BJ (cell line): ENCODE data around the gene NUDT22. TPM values are rescaled to one million over a fixed set of nuclear protein-coding genes. Genes with fewer than 3 reads are reported as not detected.

ENCODE experiments used
- CTCF ChIA-PET: fragments of 350-600 bp; formaldehyde crosslinking; extraction: SDS; loops from one replicate; lab custom pipeline; 2021; ENCODE audit warnings: antibody characterized with exemption, inconsistent platforms; lab: Yijun Ruan, JAX
- POLR2A ChIA-PET: fragments of 300-600 bp; sonication (Branson Sonifier 250); formaldehyde crosslinking; extraction: SDS; loops from one replicate; lab custom pipeline; 2021; ENCODE audit warnings: antibody characterized with exemption; lab: Charles Lee
- DNase-seq: peaks from one replicate; pipeline ENCODE4 v3.0.0-alpha.2; 2011; ENCODE audit warnings: low read depth
- H3K27me3 ChIP-seq: 2 replicates; pipeline ENCODE4 v1.6.0; 2011; ENCODE audit warnings: low read length; ENCODE audit not compliant: control insufficient read depth, insufficient read depth
- H3K36me3 ChIP-seq: 2 replicates; pipeline ENCODE4 v1.5.1; 2011; ENCODE audit warnings: low read length; ENCODE audit not compliant: control insufficient read depth, insufficient read depth
- H3K4me3 ChIP-seq: 2 replicates; pipeline ENCODE4 v1.5.1; 2011; ENCODE audit warnings: low read depth, mild to moderate bottlenecking, control low read depth, low read length
- polyA plus RNA-seq: library from polyadenylated mRNA; depleted of rRNA; stranded (reverse); fragments of >200 nt; gene quantifications from 2 replicates; pipeline ENCODE4 v1.2.3, GENCODE V29; 2011
- TF ChIP-seq, protein P1 (sequence below): IDR thresholded peaks from 2 replicates; pipeline ENCODE4 v1.5.1; 2011; ENCODE audit warnings: low read depth, mild to moderate bottlenecking, control low read depth, inconsistent platforms, low read length, moderate library complexity; ENCODE audit not compliant: insufficient read depth

The NUDT22 gene
- polyA plus RNA-seq, 1 experiment, result 51.2 TPM

DNA sequence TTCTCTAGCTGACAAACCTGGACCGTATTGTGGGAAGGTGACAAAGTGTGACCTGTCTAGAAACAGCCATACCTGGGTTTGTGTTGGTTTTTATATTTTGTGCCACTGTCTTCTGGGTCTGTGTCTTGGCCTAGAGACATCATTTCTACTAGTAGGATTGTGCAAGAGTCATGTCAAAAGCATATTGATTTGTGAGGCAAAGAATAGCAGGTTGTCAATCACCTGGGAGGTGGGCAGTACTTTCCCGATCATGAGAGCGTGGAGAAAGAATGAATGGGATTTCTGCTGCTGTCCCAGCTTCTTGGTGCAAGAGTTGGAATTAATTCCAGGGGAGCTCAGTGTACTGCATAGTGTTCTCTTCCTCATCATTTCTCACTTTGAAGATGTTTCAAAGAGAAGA, 24.5 kb upstream of the NUDT22 start:
- TF ChIP-seq, protein P1, sequence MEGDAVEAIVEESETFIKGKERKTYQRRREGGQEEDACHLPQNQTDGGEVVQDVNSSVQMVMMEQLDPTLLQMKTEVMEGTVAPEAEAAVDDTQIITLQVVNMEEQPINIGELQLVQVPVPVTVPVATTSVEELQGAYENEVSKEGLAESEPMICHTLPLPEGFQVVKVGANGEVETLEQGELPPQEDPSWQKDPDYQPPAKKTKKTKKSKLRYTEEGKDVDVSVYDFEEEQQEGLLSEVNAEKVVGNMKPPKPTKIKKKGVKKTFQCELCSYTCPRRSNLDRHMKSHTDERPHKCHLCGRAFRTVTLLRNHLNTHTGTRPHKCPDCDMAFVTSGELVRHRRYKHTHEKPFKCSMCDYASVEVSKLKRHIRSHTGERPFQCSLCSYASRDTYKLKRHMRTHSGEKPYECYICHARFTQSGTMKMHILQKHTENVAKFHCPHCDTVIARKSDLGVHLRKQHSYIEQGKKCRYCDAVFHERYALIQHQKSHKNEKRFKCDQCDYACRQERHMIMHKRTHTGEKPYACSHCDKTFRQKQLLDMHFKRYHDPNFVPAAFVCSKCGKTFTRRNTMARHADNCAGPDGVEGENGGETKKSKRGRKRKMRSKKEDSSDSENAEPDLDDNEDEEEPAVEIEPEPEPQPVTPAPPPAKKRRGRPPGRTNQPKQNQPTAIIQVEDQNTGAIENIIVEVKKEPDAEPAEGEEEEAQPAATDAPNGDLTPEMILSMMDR, result no peak
- Histone ChIP-seq H3K27me3 (no peaks in the 10 kb centered on the region), H3K36me3 (peaks cover 36% of the 10 kb centered on the region), H3K4me3 (no peak overlapping the region)
- ChIA-PET POLR2A (no interaction called here), CTCF (interaction anchor here (16.6 kb wide), 1 partner anchor 101 kb away, joined by 229 read pairs; the partner anchor contains the start of genes CATSPERZ and ESRRA)
- DNase-seq, result no peak

DNA sequence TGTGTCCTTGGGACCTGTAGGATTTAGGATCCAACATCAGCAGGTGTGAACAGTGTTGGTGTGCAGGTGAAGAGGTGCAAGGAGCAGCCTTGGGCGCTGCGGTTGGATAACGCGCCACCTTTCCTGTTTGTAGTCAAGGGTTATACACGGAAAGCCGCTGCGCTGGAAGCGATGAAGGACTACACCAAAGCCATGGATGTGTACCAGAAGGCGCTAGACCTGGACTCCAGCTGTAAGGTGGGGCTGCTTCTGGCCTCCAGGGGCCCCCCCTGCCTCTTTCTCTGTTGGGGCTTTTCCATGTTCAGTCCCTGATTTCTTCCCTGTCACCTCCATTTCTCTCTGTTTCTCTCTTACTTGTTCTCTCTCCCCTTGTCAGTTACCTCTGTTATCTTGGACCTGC, 23.1 kb upstream of the NUDT22 start:
- Histone ChIP-seq H3K36me3 (peaks cover 29% of the 10 kb centered on the region), H3K27me3 (no peaks in the 10 kb centered on the region), H3K4me3 (no peak overlapping the region)
- POLR2A ChIA-PET, result no interaction called here
- CTCF ChIA-PET, result interaction anchor here (0.6 to 16.6 kb wide), 5 partner anchors 9 to 100 kb away, joined by 3 to 229 read pairs (median 6); partner anchors contain the start of genes CATSPERZ and ESRRA
- DNase-seq, result no peak
- TF ChIP-seq, protein P1, result no peak

DNA sequence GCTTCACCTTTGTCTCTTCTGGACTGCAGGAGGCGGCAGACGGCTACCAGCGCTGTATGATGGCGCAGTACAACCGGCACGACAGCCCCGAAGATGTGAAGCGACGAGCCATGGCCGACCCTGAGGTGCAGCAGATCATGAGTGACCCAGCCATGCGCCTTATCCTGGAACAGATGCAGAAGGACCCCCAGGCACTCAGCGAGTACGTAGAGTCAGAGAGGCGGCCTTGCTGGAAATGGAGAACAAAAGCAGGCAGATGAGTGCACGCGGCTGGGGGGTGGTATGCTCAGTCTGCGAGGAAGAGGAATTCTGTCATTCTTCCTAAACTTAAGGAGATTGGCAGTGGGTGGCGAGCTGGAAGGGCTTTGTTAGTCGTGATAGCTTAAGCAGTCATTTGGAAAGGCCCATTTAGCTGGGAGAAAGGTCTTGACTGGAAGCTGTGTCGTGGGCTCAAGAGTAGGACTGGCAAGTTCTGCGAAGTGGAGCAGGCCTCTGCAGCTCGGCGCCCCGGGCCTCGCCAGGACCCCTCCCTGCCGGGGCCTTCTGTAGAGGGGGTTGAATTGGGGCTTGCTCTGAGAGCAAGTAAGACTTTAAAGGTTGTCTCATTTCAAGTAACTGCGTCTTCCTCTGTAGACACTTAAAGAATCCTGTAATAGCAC, 22.5 kb upstream of the NUDT22 start:
- TF ChIP-seq, protein P1, result no peak
- CTCF ChIA-PET, result interaction anchor here (0.6 to 16.6 kb wide), 15 partner anchors 10 to 193 kb away, joined by 3 to 229 read pairs (median 9); partner anchors contain the start of genes CATSPERZ, ESRRA, PLCB3 and PPP1R14B
- Histone ChIP-seq H3K4me3 (no peak overlapping the region), H3K27me3 (no peaks in the 10 kb centered on the region), H3K36me3 (peaks cover 29% of the 10 kb centered on the region)
- no peak for DNase-seq
- POLR2A ChIA-PET, result no interaction called here

DNA sequence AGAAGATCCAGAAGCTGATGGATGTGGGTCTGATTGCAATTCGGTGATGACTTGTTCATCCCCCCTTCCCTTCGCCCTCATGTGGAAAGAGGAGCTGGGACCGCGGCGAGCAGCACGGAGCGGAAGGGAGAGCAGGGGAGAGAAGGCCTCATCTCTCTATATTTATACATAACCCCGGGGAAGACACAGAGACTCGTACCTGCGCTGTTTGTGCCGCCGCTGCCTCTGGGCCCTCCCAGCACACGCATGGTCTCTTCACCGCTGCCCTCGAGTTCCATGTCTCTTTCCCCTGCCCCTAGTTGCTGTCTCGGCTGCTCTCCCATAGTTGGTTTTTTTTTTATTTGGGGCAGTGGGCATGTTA, 22.0 kb upstream of the NUDT22 start:
- POLR2A ChIA-PET, result interaction anchor here (0.6 kb wide), 1 partner anchor 12 kb away, joined by 4 read pairs; no protein-coding TSS in a partner anchor
- CTCF ChIA-PET, result interaction anchor here (0.6 to 16.6 kb wide), 25 partner anchors 10 to 202 kb away, joined by 3 to 229 read pairs (median 6); partner anchors contain the start of genes CATSPERZ, ESRRA, FKBP2 and PLCB3
- Histone ChIP-seq H3K27me3 (no peaks in the 10 kb centered on the region), H3K36me3 (peaks cover 29% of the 10 kb centered on the region), H3K4me3 (no peak overlapping the region)
- no peak for DNase-seq
- TF ChIP-seq, protein P1, result no peak

DNA sequence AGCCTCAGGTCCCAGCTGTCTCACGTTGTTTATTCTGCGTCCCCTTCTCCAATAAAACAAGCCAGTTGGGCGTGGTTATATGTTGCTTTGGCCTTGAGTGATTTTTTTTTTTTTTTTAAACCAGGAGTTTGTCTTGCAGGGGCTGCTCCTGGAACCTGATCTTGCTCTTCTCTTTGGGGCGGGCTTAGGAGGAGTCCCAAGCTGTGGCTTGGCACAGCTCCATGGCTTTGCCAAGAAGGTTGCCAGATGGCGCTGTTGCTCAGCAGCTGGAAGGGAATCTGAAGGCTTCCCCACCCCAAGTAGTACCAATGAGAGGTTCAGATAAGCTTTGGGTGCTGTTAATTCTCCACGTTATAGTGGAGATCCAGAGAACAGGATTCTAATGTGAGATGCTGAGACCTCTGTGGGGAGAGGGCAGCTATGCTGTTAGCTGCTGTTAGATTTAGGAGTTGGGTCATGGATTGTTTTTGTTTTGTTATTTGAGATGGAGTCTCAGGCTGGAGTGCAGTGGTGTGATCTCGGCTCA, 21.5 kb upstream of the NUDT22 start:
- DNase-seq, result peak; percentile 73
- H3K27me3 ChIP-seq, result no peaks in the 10 kb centered on the region
- H3K36me3 ChIP-seq, result peaks cover 29% of the 10 kb centered on the region
- H3K4me3 ChIP-seq, result no peak overlapping the region
- TF ChIP-seq, protein P1, result peak; percentile 82
- POLR2A ChIA-PET, result interaction anchor here (0.6 kb wide), 2 partner anchors 12 to 13 kb away, joined by 3 to 4 read pairs; no protein-coding TSS in a partner anchor
- CTCF ChIA-PET, result interaction anchor here (0.6 to 16.6 kb wide), 27 partner anchors 11 to 1559 kb away, joined by 3 to 229 read pairs (median 6); partner anchors contain the start of genes CATSPERZ, ESRRA, FKBP2 and PLCB3
